HG03442 (cell line): ENCODE measurements around the gene DNAH1.

Experiments
- ATAC-seq: cut with Tn5 transposase; IDR thresholded peaks from one replicate; pipeline ENCODE4 v1.9.1; 2021; ENCODE audit warnings: mild to moderate bottlenecking, moderate library complexity; ENCODE audit not compliant: unreplicated experiment

Gene DNAH1

DNA sequence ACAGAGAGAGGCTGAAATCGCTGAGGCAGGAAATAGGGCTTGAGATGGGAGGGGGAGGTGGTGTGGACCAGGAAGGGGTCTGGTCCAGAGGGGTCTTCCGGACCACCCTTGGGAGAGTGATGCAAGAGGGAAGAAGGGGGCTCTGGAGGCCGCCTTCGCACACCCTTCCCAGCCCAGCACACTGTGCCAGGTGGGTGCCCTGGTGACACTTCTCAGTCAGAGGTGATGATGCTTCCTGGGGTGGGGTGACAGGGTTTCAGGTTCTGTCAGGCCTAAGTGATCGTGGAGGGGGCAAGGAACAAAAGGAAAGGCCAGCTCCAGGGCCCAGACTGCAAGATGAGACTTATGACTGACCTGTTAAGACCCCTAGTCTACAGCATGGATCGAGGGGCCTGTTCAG lies 116.1 kb downstream of the DNAH1 start:
- no peak for ATAC-seq

GRCh38 chr3:52432691-52433141 lies 116.6 kb downstream of the DNAH1 start:
- no peak for ATAC-seq

DNA sequence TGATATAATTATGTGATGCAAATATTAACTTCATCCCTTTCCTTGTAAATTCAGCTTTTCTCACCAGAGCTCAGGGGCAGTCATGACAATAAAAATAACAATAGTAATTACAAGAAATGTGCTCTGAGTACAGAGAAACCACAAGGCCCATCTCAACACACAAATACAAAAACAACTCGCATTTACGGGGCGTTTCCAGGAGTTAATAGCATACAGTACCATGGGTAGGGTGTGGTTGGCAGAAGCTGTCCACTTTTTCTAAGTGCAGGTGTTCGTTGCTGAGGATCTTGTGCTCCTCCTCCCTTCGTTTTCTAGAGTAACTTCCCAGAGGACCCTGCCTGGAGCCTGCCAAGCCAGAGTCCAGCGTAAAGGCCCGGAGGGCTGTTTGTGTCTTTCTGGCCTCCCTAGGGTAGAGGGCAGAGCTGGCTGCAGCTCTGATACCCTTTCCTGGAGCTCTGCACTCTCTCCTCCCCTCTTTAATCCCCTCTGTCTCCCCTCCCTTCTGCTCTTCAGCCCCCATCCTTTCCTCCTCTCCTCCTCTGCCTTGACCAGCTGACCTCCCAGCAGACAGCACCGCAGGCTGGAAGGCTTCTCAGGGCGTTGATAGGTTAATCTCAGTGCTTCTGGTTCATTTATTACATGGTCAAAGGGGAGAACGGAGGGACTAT lies 117.3 kb downstream of the DNAH1 start:
- ATAC-seq = no peak

- no peak for ATAC-seq
Observed at GRCh38 chr3:52433996-52434479, 117.9 kb downstream of the DNAH1 start.

DNA sequence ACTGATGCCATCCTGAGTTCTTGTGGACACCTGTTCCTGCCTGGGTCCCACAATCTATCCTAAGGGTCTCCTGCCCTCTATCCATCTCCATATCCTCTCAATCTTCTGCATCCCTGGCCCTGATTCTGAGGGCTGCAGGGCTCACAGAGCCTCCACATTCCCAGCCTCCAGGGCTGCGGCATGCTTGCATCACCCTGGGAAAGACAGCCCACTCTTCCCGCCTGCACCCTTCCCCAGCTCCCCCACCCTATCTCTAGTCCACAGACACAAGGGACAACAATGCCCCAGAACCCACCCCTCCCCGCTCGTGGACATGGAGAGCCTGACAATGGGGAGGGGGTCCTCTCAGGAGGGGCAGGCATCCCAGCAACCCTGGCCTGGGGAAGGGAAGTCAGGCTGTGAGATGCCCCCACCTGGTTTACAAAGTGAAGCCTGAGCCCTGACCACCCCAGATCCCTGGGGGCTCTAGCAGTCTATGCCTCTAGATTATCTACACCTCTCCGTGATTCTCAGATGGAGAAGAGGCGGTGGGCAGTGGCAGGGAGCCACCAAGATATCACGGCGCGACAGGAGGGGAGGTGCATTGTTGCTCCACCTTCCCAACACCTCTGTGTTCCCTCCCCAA lies 118.5 kb downstream of the DNAH1 start:
- no peak for ATAC-seq

DNA sequence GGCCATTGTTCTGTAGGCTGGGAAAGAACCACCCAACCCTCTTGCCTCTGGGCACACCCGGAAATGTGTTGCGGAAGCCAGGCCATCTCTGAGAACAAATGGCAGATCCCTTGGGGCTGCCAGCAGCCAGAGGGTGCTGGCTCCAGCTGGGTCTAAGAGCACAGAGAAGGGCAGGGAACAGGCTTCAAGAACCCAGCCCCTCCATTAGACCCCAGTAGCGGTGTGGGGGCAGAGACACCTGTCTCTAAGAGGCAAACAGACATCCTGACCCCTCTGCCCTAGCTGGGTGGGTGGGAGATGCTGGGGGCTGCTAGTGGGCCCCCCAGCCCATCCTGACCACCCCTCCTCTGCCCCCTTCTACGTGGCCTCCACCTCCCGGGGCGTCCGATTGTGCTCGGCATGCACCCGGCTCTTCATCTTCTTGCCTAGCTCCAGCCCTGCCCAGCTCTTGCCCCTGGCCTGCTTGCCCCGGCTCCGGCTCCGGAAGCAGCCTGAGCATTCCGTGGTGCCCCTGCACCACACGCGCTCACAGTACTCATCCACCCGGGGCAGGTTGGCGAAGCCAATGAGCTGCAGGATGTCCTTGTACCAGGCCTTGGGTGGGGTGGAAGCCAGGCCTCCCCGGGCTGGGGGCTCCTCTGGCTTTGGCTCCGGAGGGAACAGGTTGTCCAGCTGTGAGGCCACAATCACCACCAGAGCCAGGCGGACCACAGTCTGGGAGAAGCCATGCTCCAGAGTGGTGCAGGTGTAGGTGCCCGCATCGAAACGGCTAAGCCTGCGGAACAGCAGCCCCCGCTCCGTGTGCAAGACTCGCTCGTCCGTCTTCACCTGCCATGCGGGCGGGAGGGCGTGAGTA lies 119.4 kb downstream of the DNAH1 start:
- ATAC-seq = no peak

DNA sequence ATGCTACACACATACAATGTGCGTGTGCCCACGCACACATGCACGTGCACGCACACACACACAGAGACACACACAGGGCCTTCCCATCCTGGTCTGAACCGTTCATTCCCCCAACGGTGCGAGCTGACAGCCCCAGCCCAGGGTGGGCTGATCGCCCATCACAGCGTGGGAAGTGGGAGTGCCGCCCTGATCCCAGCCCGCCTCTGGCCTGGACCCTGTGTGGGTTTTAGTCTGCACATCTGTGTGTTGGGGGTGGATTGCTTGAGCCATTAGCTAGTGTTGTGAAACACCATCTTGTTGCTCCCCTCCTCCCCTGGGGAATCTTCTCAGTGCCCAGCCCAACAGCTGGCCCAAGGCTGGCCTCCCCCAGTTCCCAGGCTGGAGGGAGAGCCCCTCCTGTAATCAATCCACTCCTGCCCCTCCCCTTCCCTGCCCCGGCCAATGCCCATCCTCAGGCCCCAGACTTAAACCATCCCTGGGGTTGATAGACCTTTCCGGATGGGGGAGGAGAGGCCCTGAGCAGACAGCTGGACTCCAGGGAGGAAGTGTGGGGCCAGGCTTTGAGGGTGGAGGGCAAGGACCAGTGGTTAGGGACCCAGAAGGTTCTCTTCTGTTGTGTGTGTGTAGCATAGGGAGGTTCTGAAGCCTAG lies 120.5 kb downstream of the DNAH1 start:
- no peak for ATAC-seq

DNA sequence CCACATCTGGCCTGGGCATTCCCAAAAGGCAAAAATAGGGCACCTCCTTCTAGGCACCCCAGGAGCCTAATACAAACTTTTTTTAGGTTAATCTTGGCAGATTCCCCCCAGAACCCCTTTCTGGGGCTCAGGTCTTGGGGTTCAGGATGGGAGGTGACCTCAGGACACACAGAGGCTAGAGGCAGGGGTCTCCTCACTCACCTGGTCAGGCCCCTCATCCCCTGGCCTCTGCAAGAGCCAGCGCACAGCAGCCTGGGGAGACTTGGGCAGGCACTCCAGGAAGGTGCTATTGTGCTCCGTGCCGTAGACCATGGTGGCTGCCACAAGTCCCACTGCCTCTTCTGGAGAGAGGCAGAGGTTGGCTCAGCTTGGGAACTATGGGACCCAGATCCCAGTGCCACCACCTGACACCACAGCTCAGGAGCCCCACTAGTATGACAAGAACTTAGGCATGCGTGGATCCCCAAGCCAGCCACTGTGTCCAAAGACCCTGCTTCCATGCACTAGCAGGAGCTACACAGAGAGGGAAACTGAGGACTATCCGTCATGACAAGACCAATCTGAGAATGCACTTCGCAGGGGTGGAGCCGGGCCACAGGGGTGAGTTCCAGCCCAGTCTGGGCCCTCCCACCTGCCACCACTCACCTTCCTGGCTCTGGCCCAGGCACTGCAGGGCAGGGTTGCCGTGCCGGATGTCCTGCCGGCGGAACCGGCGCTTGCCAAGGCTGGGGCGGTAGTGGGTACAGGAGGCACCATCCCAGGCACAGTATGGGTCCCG lies 121.4 kb downstream of the DNAH1 start:
- no peak for ATAC-seq

- no peak for ATAC-seq
Observed at GRCh38 chr3:52438104-52438376, 121.9 kb downstream of the DNAH1 start.

- ATAC-seq = no peak
Observed at GRCh38 chr3:52438579-52439425, 122.7 kb downstream of the DNAH1 start.

GRCh38 chr3:52439426-52440248 lies 123.5 kb downstream of the DNAH1 start:
- ATAC-seq = no peak

- no peak for ATAC-seq
Observed at GRCh38 chr3:52440249-52440551, 124.1 kb downstream of the DNAH1 start.

GRCh38 chr3:52440671-52441070 lies 124.6 kb downstream of the DNAH1 start:
- no peak for ATAC-seq

DNA sequence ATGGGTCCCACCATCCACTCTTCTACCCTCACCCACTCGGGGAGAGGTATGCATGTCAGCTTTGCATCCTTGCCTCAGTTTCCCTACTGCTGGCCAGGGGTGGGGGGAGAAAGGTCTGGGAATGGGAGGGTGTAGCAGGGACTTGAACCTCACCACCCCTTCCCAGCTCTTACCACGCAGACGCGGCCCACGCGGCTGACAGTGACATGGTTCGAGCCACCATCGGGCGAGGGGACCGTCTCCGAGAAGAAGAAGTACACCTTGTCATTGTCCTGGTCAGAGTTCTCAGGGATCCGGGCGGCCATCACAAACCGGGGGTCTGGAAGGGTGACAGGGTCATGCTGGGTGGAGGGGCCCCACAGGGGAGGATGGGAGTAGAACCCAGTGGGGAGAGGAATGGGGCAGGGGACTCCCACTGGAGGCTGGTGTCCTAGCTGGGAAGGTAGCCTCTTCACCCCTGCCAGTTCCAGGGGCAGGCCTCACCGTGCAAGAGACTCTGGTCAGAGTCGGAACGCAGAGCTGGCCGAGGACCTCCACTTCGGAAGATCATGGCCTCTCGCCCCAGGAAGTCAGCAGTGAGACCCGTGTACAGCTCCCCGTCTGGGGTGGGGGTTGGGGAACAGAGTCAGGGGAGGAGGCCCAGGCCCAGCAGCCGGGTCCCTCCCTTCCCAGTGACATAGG lies 125.1 kb downstream of the DNAH1 start:
- no peak for ATAC-seq

DNA sequence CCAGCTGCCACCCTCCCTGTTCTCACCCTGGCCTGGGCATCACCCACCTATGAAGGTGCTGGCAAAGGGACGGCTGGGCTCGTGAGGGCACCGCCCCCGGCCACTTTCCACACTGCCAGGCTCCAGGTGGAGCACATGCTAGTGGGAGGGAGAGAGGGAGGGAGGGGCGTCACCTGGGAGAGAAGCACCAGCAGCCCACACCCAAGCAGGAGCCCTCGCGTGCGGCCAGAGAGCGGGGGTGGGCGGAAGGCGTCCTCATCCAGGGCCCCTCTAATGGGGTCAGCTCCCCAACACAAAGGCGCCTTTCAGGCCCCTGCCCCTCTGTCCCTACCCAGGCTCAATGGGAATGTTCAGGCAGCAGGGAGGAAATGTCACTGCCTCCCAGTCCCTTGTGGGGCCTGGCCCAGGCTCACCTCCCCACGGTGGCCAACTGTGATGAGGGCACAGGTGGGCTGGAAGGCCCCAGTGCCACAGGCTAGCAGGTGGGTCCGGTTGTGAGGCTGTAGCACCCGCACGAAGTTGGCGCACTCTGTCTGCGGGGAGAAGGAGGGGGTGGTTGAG lies 125.7 kb downstream of the DNAH1 start:
- no peak for ATAC-seq

DNA sequence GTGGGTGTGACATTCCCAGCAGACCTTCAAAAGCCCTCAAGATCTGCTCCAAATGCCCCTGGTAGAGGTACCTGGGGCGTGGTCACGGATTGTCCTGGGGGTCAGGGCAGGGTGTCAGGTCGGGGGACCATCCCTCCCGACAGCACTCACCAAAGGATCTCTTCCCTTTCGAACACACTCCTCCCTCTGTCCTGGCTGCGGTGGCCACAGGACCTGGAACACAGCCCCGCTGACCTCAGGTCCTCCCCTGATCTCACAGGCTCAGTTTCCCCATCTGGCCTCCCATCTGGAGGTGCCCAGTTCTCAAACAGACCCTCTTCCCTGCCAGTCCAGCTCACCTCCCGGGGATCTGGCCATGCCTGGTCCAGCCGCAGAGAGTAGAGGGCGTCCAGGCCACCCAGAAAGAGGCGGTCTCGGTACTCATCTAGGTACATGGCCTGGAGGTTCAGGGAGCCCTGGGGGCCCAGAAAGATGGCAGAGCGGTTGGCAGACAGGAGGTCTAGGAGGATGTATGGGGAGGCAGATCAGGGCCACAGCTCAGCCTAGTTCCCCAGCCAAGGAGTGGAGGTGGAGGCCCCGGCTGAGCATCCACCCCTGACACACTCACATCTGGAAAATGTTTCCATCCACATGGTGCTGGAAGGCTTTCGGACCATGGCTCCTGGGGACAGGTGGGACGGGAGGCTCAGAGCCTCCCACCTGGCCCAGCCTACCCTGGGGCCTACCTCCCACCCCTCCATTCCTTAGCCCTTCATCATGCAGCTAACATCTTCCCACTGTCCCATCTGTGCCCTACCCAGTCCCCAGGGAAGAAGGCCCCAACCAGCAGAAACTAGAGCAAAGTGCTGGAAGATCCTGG lies 126.5 kb downstream of the DNAH1 start:
- no peak for ATAC-seq

DNA sequence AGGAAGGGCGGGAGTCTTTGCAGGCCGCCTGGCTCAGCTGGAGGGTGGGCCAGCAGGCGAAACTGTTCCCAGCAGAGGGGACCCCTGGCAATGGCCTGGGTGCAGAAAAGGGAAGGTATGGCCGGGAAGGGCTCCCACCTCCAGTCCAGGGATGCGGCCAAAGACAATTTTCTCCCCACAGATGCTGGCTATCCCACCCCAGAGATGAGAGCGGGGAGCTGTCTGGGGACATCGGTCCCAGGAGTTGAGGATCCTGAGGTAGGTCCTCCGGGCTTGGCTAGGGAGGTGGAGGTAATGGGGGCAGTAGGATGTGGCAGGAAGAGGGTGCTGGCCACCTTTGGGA lies 127.1 kb downstream of the DNAH1 start:
- ATAC-seq = no peak
